ENCODE results near the gene KIRREL2. TPM values are rescaled to one million over a fixed set of nuclear protein-coding genes. Genes with fewer than 3 reads are reported as not detected.
A peak's percentile ranks its signal among the peaks of the same experiment; 100 is the strongest.
"Not testable (repeated sequence)": the region's sequence is repeated elsewhere in the genome, so short reads cannot be mapped to it uniquely, and the experiment has no call there.

The KIRREL2 gene
- total RNA-seq, 4 donors from 2014 or later: not detected

- TF ChIP-seq EP300 (IDR thresholded peaks at IDR 0.05) (no peak), POLR2A (IDR thresholded peaks at IDR 0.05) (no peak), POLR2AphosphoS5 (IDR thresholded peaks at IDR 0.05) (no peak), CTCF (IDR thresholded peaks at IDR 0.05) (no peak)
- Histone ChIP-seq H3K27ac (peak overlapping the region; percentile 34), H3K9me3 (no peaks in the 10 kb centered on the region), H3K27me3 (no peaks in the 10 kb centered on the region), H3K4me3 (no peak overlapping the region), H3K4me1 (peaks cover 10% of the 10 kb centered on the region), H3K36me3 (no peaks in the 10 kb centered on the region)
- WGBS: 66% methylated on average over 10 of the region's 10 CpGs
- DNase-seq (ENCODE audit: low spot score in 2 of 2): peak in 1 of 2 donors; percentile 81
Observed at GRCh38 chr19:35908973-35909683, 52.4 kb downstream of the KIRREL2 start.

DNA sequence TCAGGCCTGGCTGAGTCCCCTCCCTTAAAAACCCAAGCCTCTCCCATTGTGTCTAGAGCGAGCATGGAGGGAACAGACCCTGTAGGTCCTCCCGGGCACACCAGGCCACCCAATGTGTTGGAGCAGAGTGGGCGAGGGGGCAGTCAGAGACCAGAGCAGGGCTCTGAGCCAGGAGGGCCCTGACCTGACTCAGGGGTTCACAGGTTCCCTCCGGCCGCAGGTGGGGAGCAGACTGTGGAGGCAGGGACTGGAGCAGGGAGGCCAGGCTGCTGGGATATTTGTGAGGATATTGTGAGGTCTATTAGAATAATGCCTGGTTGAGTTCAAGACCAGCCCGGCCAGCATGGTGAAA, 52.9 kb downstream of the KIRREL2 start:
- TF ChIP-seq POLR2AphosphoS5 (IDR thresholded peaks at IDR 0.05) (no peak), CTCF (IDR thresholded peaks at IDR 0.05) (no peak), POLR2A (IDR thresholded peaks at IDR 0.05) (no peak), EP300 (IDR thresholded peaks at IDR 0.05) (no peak)
- peaks cover 10% of the 10 kb centered on the region for H3K4me1 ChIP-seq
- no peak overlapping the region for H3K4me3 ChIP-seq
- 70% methylated on average over 3 of the region's 6 CpGs for WGBS
- peak overlapping the region; percentile 3 for H3K27ac ChIP-seq
- H3K36me3 ChIP-seq: no peaks in the 10 kb centered on the region
- no peaks in the 10 kb centered on the region for H3K9me3 ChIP-seq
- DNase-seq (ENCODE audit: low spot score in 2 of 2): no peak
- no peaks in the 10 kb centered on the region for H3K27me3 ChIP-seq

DNA sequence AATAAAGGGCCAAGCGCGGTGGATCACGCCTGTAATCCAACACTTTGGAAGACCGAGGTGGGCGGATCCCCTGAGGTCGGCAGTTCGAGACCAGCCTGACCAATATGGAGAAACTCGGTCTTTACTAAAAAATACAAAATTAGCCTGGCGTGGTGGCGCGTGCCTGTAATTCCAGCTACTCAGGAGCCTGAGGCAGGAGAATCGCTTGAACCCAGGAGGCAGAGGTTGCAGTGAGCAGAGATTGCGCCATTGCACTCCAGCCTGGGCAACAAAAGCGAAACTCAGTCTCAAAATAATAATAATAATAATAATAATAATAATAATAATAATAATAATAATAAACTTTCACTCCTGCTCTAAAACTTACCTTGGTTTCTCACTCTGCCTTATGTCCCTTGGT, 53.6 kb downstream of the KIRREL2 start:
- H3K9me3 ChIP-seq; H3K27me3 ChIP-seq; H3K36me3 ChIP-seq; H3K4me3 ChIP-seq; DNase-seq (ENCODE audit: low spot score in 2 of 2); H3K27ac ChIP-seq: not testable (repeated sequence)
- H3K4me1 ChIP-seq: peaks cover 10% of the 10 kb centered on the region
- 92% methylated on average over 14 of the region's 14 CpGs for WGBS

GRCh38 chr19:35911173-35911572, 54.5 kb downstream of the KIRREL2 start:
- no peak overlapping the region for H3K27ac ChIP-seq
- no peaks in the 10 kb centered on the region for H3K36me3 ChIP-seq
- H3K9me3 ChIP-seq: no peaks in the 10 kb centered on the region
- TF ChIP-seq POLR2AphosphoS5 (IDR thresholded peaks at IDR 0.05) (no peak), POLR2A (IDR thresholded peaks at IDR 0.05) (no peak), EP300 (IDR thresholded peaks at IDR 0.05) (no peak), CTCF (IDR thresholded peaks at IDR 0.05) (no peak)
- WGBS: 60% methylated on average over 3 of the region's 3 CpGs
- no peak overlapping the region for H3K4me3 ChIP-seq
- no peaks in the 10 kb centered on the region for H3K27me3 ChIP-seq
- no peak for DNase-seq (ENCODE audit: low spot score in 2 of 2)
- H3K4me1 ChIP-seq: peaks cover 10% of the 10 kb centered on the region

- no peak for DNase-seq (ENCODE audit: low spot score in 2 of 2)
- H3K27ac ChIP-seq: no peak overlapping the region
- WGBS: 48% methylated on average over 5 of the region's 5 CpGs
Observed at GRCh38 chr19:35911790-35912189, 55.1 kb downstream of the KIRREL2 start.

More at GRCh38 chr19:35911790-35912189, 55.1 kb downstream of the KIRREL2 start:
- H3K4me3 ChIP-seq: no peak overlapping the region
- peaks cover 6% of the 10 kb centered on the region for H3K4me1 ChIP-seq
- H3K27me3 ChIP-seq: no peaks in the 10 kb centered on the region
- H3K36me3 ChIP-seq: no peaks in the 10 kb centered on the region
- H3K9me3 ChIP-seq: no peaks in the 10 kb centered on the region
- no peak for TF ChIP-seq POLR2A (IDR thresholded peaks at IDR 0.05)
- no peak for TF ChIP-seq POLR2AphosphoS5 (IDR thresholded peaks at IDR 0.05)
- TF ChIP-seq CTCF (IDR thresholded peaks at IDR 0.05): no peak
- TF ChIP-seq EP300 (IDR thresholded peaks at IDR 0.05): no peak

Measured in suprapubic skin (tissue), 4 donors.